Measurements from ENCODE around the gene LDAH.

DNA sequence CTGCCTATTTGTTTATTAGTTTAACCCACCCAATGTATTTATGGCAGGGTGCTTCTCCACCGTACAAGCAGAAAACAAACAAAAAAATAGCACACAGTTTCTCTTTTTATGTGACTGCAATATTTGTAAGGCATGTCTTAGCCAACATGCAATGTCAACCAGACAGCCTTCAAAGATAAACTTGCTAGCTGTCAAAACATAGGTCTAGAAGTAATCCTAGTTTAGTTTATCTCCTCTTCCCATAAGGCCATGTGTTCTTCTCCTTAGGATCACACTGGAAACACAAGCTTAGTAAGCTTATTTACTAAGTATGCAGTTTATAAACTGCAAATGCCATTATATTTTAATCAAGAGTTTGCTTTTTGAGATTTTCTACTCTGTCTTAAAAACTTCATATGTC, 75.6 kb downstream of the LDAH start:
- TF ChIP-seq, protein P1, sequence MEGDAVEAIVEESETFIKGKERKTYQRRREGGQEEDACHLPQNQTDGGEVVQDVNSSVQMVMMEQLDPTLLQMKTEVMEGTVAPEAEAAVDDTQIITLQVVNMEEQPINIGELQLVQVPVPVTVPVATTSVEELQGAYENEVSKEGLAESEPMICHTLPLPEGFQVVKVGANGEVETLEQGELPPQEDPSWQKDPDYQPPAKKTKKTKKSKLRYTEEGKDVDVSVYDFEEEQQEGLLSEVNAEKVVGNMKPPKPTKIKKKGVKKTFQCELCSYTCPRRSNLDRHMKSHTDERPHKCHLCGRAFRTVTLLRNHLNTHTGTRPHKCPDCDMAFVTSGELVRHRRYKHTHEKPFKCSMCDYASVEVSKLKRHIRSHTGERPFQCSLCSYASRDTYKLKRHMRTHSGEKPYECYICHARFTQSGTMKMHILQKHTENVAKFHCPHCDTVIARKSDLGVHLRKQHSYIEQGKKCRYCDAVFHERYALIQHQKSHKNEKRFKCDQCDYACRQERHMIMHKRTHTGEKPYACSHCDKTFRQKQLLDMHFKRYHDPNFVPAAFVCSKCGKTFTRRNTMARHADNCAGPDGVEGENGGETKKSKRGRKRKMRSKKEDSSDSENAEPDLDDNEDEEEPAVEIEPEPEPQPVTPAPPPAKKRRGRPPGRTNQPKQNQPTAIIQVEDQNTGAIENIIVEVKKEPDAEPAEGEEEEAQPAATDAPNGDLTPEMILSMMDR (IDR thresholded peaks at IDR 0.05): no peak
- no peak for TF ChIP-seq POLR2AphosphoS5 (IDR thresholded peaks at IDR 0.05)
